ENCODE measurements around the gene DAP3. TPM values are rescaled to one million over a fixed set of nuclear protein-coding genes. Genes with fewer than 3 reads are reported as not detected.
"Not testable (repeated sequence)": the region's sequence is repeated elsewhere in the genome, so short reads cannot be mapped to it uniquely, and the experiment has no call there.

The DAP3 gene
- total and polyA plus RNA-seq, 10 of the 15 experiments (the other 5 are each of a cell fraction or from before 2014, with no cell fraction given) = 60.0 to 223 (median 138) TPM

GRCh38 chr1:155745284-155746228 is 56.7 kb downstream of the DAP3 start (continued):
- TF ChIP-seq HSF1 (IDR thresholded peaks at IDR 0.05; ENCODE audit: low read depth, low read length) (0 out of 2 replicates have a peak, but pooled peaks have one; percentile 14), BACH1 (IDR thresholded peaks at IDR 0.05; ENCODE audit: borderline replicate concordance) (peak; percentile 84), IRF4 (IDR thresholded peaks at IDR 0.05; ENCODE audit: low read depth, low read length) (peak; percentile 50; the same call in 1 of the 2 replicates), EGR1 (IDR thresholded peaks at IDR 0.05; ENCODE audit: borderline replicate concordance in 1 of 2, low read depth in 2 of 2, low read length in 2 of 2) (peak in 1 of 2 experiments; percentile 74; a peak in 2 of 3 replicates), PBX3 (IDR thresholded peaks at IDR 0.05; ENCODE audit: insufficient replicate concordance, low read depth, low read length) (peak; percentile 70), RELB (IDR thresholded peaks at IDR 0.05; ENCODE audit: low read depth) (peak; percentile 59; the same call in 1 of the 2 replicates), IKZF2 (IDR thresholded peaks at IDR 0.05) (peak; percentile 71 to 73), PKNOX1 (IDR thresholded peaks at IDR 0.05) (peak; percentile 82), YY1 (IDR thresholded peaks at IDR 0.05; ENCODE audit: low read depth, low read length) (peak; percentile 87), PAX5 (IDR thresholded peaks at IDR 0.05; ENCODE audit: borderline replicate concordance, low read depth, low read length) (0 out of 2 replicates have a peak, but pooled peaks have one; percentile 17), CBFB (IDR thresholded peaks at IDR 0.05; ENCODE audit: low read depth) (peak; percentile 40; the same call in 1 of the 2 replicates), NKRF (conservative IDR thresholded peaks at IDR 0.05) (peak; percentile 74; the same call in 1 of the 2 replicates), CHD2 (IDR thresholded peaks at IDR 0.05; ENCODE audit: borderline replicate concordance, low read depth, low read length) (peak; percentile 73; the same call in 1 of the 2 replicates)

- intact Hi-C loops (cut with micrococcal nuclease; ENCODE audit: unreplicated experiment); CTCF ChIA-PET; RAD21 ChIA-PET (ENCODE audit: unreplicated experiment); POLR2A ChIA-PET; H3K9me3 ChIP-seq (replicated peaks; ENCODE audit: control insufficient read depth, insufficient read depth, low read length); BruUV-seq (replicated peaks); H3K4me1 ChIP-seq (ENCODE audit: control insufficient read depth, insufficient read depth, low read length); H3K4me2 ChIP-seq (ENCODE audit: control insufficient read depth, insufficient read depth); H2AFZ ChIP-seq (ENCODE audit: control insufficient read depth, low read depth, low read length); H3K27me3 ChIP-seq (replicated peaks in 1 of 2; ENCODE audit: control insufficient read depth in 2 of 2, insufficient read depth in 2 of 2, low read length in 1 of 2); H3K9ac ChIP-seq (ENCODE audit: control insufficient read depth, insufficient read depth, low read length); FAIRE-seq; DNase-seq (ENCODE audit: low read depth, low spot score); ATAC-seq; H4K20me1 ChIP-seq (ENCODE audit: control insufficient read depth, insufficient read depth); H3K79me2 ChIP-seq (ENCODE audit: control insufficient read depth, insufficient read depth, low read length); H3K4me3 ChIP-seq; SMC1A ChIA-PET (ENCODE audit: uncharacterized antibody, unreplicated experiment); H3K27ac ChIP-seq (ENCODE audit: control insufficient read depth, insufficient read depth); H3K36me3 ChIP-seq (ENCODE audit: control insufficient read depth in 2 of 2, insufficient read depth in 2 of 2, low read length in 1 of 2); in situ Hi-C loops (cut with MboI): not testable (repeated sequence)
- WGBS (ENCODE audit: insufficient coverage, insufficient replicate concordance, low lambda C conversion rate, missing lambda C conversion rate) = 94% methylated on average over 10 of the region's 12 CpGs
These were observed 58.7 kb downstream of the DAP3 start for GRCh38 chr1:155747586-155747985.

Data from GM12878 (cell line).